ENCODE data around the gene GZMA. TPM values are rescaled to one million over a fixed set of nuclear protein-coding genes. Genes with fewer than 3 reads are reported as not detected.

The GZMA gene
- total RNA-seq, 6 donors from 2014 or later: 0.67 to 6.5 (median 5.0) TPM

DNA sequence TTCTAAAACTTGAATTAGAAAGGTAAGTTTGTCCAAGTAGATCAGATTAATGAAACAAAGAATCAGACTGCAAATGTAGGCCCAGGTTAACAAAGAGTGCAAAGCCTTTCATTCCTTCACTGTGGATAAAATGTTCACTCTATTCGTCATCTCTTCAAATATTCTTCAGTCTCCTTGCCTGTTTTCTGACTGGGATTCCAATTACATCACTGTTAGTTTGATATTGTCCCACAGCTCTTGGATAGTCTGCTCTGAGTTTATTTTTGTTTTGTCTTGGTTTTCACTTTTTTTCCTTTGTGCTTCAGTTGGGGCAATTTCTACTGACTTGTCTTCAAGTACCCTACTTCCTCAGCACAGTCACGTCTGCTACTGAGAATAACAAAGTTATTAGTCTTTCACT lies 38.5 kb upstream of the GZMA start:
- Histone ChIP-seq H3K36me3 (no peaks in the 10 kb centered on the region), H3K27me3 (no peaks in the 10 kb centered on the region), H3K27ac (no peak overlapping the region), H3K4me3 (no peak overlapping the region), H3K4me1 (no peaks in the 10 kb centered on the region), H3K9me3 (no peaks in the 10 kb centered on the region)
- DNase-seq (no peak), ATAC-seq (ENCODE audit: low FRiP score in 2 of 2) (no peak)
- WGBS, 2 donors: 64 to 78% methylated on average over 2 of the region's 2 CpGs
- TF ChIP-seq CTCF (IDR thresholded peaks at IDR 0.05): no peak
- no peak for TF ChIP-seq POLR2AphosphoS5 (IDR thresholded peaks at IDR 0.05)
- TF ChIP-seq EP300 (IDR thresholded peaks at IDR 0.05): no peak

DNA sequence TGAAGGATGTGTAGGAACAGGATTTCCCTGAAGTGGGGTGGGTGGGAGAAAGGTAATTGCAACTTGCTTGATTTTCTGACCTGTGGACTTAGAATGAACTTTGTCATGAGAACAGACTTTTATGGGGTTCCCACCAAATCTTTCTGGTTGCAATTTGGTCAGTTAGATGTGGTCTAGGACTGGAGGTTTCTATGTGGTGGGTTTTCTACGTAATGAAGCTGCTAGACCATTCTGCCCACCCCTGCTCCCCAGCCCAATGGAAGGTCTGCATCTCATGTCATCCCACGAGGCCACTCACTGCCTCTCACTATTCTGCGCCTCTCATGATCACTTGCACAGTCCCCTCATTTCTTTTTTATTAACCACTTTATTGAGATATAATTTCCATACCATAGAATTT lies 37.9 kb upstream of the GZMA start:
- no peak overlapping the region for H3K4me3 ChIP-seq
- DNase-seq (no peak), ATAC-seq (ENCODE audit: low FRiP score in 2 of 2) (no peak)
- no peak overlapping the region for H3K27ac ChIP-seq
- H3K4me1 ChIP-seq: no peaks in the 10 kb centered on the region
- no peaks in the 10 kb centered on the region for H3K9me3 ChIP-seq
- H3K36me3 ChIP-seq: no peaks in the 10 kb centered on the region
- no peak for TF ChIP-seq EP300 (IDR thresholded peaks at IDR 0.05)
- no peak for TF ChIP-seq CTCF (IDR thresholded peaks at IDR 0.05)
- no peak for TF ChIP-seq POLR2AphosphoS5 (IDR thresholded peaks at IDR 0.05)
- TF ChIP-seq POLR2A (IDR thresholded peaks at IDR 0.05): no peak
- no peaks in the 10 kb centered on the region for H3K27me3 ChIP-seq
- 88 to 90% methylated on average over 3 of the region's 3 CpGs for WGBS, 2 donors

GRCh38 chr5:55066277-55066676 lies 36.2 kb upstream of the GZMA start:
- DNase-seq: no peak
- H3K9me3 ChIP-seq: no peaks in the 10 kb centered on the region
- no peak overlapping the region for H3K4me3 ChIP-seq
- WGBS, 2 donors: 94 to 98% methylated on average over 3 of the region's 3 CpGs
- TF ChIP-seq POLR2A (IDR thresholded peaks at IDR 0.05): no peak
- TF ChIP-seq POLR2AphosphoS5 (IDR thresholded peaks at IDR 0.05): no peak
- TF ChIP-seq EP300 (IDR thresholded peaks at IDR 0.05): no peak
- no peak for TF ChIP-seq CTCF (IDR thresholded peaks at IDR 0.05)
- no peak overlapping the region for H3K27ac ChIP-seq
- H3K27me3 ChIP-seq: no peaks in the 10 kb centered on the region
- no peak for ATAC-seq (ENCODE audit: low FRiP score in 2 of 2)
- H3K4me1 ChIP-seq: no peaks in the 10 kb centered on the region
- no peaks in the 10 kb centered on the region for H3K36me3 ChIP-seq

- WGBS, 2 donors: 92 to 96% methylated on average over 1 of the region's 1 CpG
- Histone ChIP-seq H3K27ac (no peak overlapping the region), H3K4me1 (no peaks in the 10 kb centered on the region), H3K4me3 (no peak overlapping the region), H3K27me3 (no peaks in the 10 kb centered on the region), H3K9me3 (no peaks in the 10 kb centered on the region), H3K36me3 (no peaks in the 10 kb centered on the region)
- DNase-seq (no peak), ATAC-seq (ENCODE audit: low FRiP score in 2 of 2) (no peak)
- TF ChIP-seq CTCF (IDR thresholded peaks at IDR 0.05) (no peak), POLR2AphosphoS5 (IDR thresholded peaks at IDR 0.05) (no peak), POLR2A (IDR thresholded peaks at IDR 0.05) (no peak), EP300 (IDR thresholded peaks at IDR 0.05) (no peak)
Measured at GRCh38 chr5:55070968-55071367, 31.5 kb upstream of the GZMA start.

- H3K4me3 ChIP-seq: no peak overlapping the region
- no peak for ATAC-seq (ENCODE audit: low FRiP score in 2 of 2)
- no peak for TF ChIP-seq EP300 (IDR thresholded peaks at IDR 0.05)
- no peak for TF ChIP-seq POLR2AphosphoS5 (IDR thresholded peaks at IDR 0.05)
- no peak for TF ChIP-seq CTCF (IDR thresholded peaks at IDR 0.05)
- TF ChIP-seq POLR2A (IDR thresholded peaks at IDR 0.05): no peak
- H3K4me1 ChIP-seq: no peaks in the 10 kb centered on the region
- H3K9me3 ChIP-seq: no peaks in the 10 kb centered on the region
- H3K27me3 ChIP-seq: no peaks in the 10 kb centered on the region
- 75 to 95% methylated on average over 1 of the region's 1 CpG for WGBS, 2 donors
- no peak for DNase-seq
- H3K27ac ChIP-seq: no peak overlapping the region
- H3K36me3 ChIP-seq: no peaks in the 10 kb centered on the region
Measured at GRCh38 chr5:55071413-55071812, 31.0 kb upstream of the GZMA start.
